Tibial artery (tissue), 4 donors: Measurements from ENCODE around the gene POLR3B.

Experiments used
- DNase-seq, 2 donors: peaks; one replicate each; pipeline ENCODE4 v3.0.0-alpha.2; 2019
- H3K27ac ChIP-seq, 2 donors: fragments of 200-600 bp; sonication (generic) in 1 of 2; 1 replicate in 1 of 2; 2 replicates in 1 of 2; pipeline ENCODE4 v1.5.1; 2018 to 2019; ENCODE audit warnings: mild to moderate bottlenecking in 1 of 2
- H3K27me3 ChIP-seq, 2 donors: fragments of 200-600 bp; sonication (generic) in 1 of 2; one replicate each; pipeline versions ENCODE4 v1.5.1 to v1.6.0; 2016 to 2019
- H3K36me3 ChIP-seq, 3 donors: fragments of 200-600 bp; sonication (generic) in 2 of 3; one replicate each; pipeline ENCODE4 v1.5.1; 2016 to 2019; ENCODE audit warnings: mild to moderate bottlenecking in 2 of 3
- H3K4me1 ChIP-seq, 4 donors: fragments of 200-600 bp; sonication (generic) in 2 of 4; 1 replicate in 3 of 4; 2 replicates in 1 of 4; pipeline ENCODE4 v1.5.1; 2016 to 2019
- H3K4me3 ChIP-seq, 2 donors: fragments of 200-600 bp; sonication (generic) in 1 of 2; 1 replicate in 1 of 2; 2 replicates in 1 of 2; pipeline ENCODE4 v1.5.1; 2018 to 2019; ENCODE audit warnings: mild to moderate bottlenecking in 2 of 2
- H3K9me3 ChIP-seq, 3 donors: fragments of 200-600 bp; sonication (generic) in 1 of 3; one replicate each; pipeline ENCODE4 v1.5.1; 2016 to 2019
- CTCF ChIP-seq, 2 experiments: fragments of 200-600 bp in 1 of 2; fragments of 450-650 bp in 1 of 2; IDR thresholded peaks; one replicate each; pipeline ENCODE4 v1.5.1; 2017 to 2019; ENCODE audit warnings: antibody characterized with exemption in 2 of 2, mild to moderate bottlenecking in 1 of 2, moderate library complexity in 1 of 2
- intact Hi-C: fragments of 100-400 bp; cut with DNase I; formaldehyde crosslinking; loops from one replicate; pipeline ENCODE4 v1.15.0; 2023; ENCODE audit warnings: low total_unique reads

Gene POLR3B

GRCh38 chr12:106359646-106360399 is 2.3 kb downstream of the POLR3B start:
- Histone ChIP-seq H3K27me3 (no peaks in the 10 kb centered on the region), H3K4me1 (peaks cover 0 to 19% (median 10%) of the 10 kb centered on the region in 4 donors), H3K4me3 (no peak overlapping the region), H3K36me3 (peaks cover 0 to 5% (median 0%) of the 10 kb centered on the region in 3 donors), H3K9me3 (no peaks in the 10 kb centered on the region), H3K27ac (no peak overlapping the region)
- intact Hi-C loops, result loop anchor here (10.0 kb wide), 1 partner anchor 55 kb away; the partner anchor contains the start of gene TCP11L2
- TF ChIP-seq CTCF (IDR thresholded peaks at IDR 0.05), result no peak
- DNase-seq, result no peak

- Histone ChIP-seq H3K27ac (no peak overlapping the region), H3K27me3 (no peaks in the 10 kb centered on the region), H3K4me3 (no peak overlapping the region), H3K9me3 (no peaks in the 10 kb centered on the region), H3K36me3 (peaks cover 0 to 8% (median 0%) of the 10 kb centered on the region in 3 donors), H3K4me1 (peaks cover 0 to 19% (median 10%) of the 10 kb centered on the region in 4 donors)
- TF ChIP-seq CTCF (IDR thresholded peaks at IDR 0.05), result no peak
- no peak for DNase-seq
- intact Hi-C loops, result no loop called here
Measured at GRCh38 chr12:106360400-106360994, 2.9 kb downstream of the POLR3B start.

GRCh38 chr12:106362971-106363370 is 5.4 kb downstream of the POLR3B start:
- Histone ChIP-seq H3K4me1 (peaks cover 0 to 11% (median 7%) of the 10 kb centered on the region in 4 donors), H3K36me3 (peaks cover 0 to 10% (median 0%) of the 10 kb centered on the region in 3 donors), H3K9me3 (no peaks in the 10 kb centered on the region), H3K27me3 (no peaks in the 10 kb centered on the region), H3K27ac (no peak overlapping the region), H3K4me3 (no peak overlapping the region)
- no peak for DNase-seq
- no peak for TF ChIP-seq CTCF (IDR thresholded peaks at IDR 0.05)
- intact Hi-C loops, result no loop called here

GRCh38 chr12:106364261-106364660 is 6.7 kb downstream of the POLR3B start:
- DNase-seq, result no peak
- Histone ChIP-seq H3K9me3 (no peaks in the 10 kb centered on the region), H3K4me3 (no peak overlapping the region), H3K27ac (no peak overlapping the region), H3K36me3 (peaks cover under 1 to 14% (median under 1%) of the 10 kb centered on the region in 3 donors), H3K4me1 (peaks cover 0 to 3% (median under 1%) of the 10 kb centered on the region in 4 donors), H3K27me3 (no peaks in the 10 kb centered on the region)
- no peak for TF ChIP-seq CTCF (IDR thresholded peaks at IDR 0.05)
- intact Hi-C loops, result no loop called here

GRCh38 chr12:106369624-106370346 is 12.2 kb downstream of the POLR3B start:
- H3K4me1 ChIP-seq, result no peaks in the 10 kb centered on the region

More at GRCh38 chr12:106369624-106370346, 12.2 kb downstream of the POLR3B start:
- no peaks in the 10 kb centered on the region for H3K27me3 ChIP-seq
- no peak for TF ChIP-seq CTCF (IDR thresholded peaks at IDR 0.05)
- H3K27ac ChIP-seq, result no peak overlapping the region
- no peak for DNase-seq
- H3K36me3 ChIP-seq, result peaks cover 9 to 29% (median 26%) of the 10 kb centered on the region in 3 donors
- H3K9me3 ChIP-seq, result no peaks in the 10 kb centered on the region
- no peak overlapping the region for H3K4me3 ChIP-seq
- intact Hi-C loops, result no loop called here
